Measurements from ENCODE around the gene SPATA20. TPM values are rescaled to one million over a fixed set of nuclear protein-coding genes. Genes with fewer than 3 reads are reported as not detected.

The SPATA20 gene
- total RNA-seq, 1 donor from 2014 or later: 52.3 TPM

GRCh38 chr17:50551433-50551815 is 4.5 kb downstream of the SPATA20 start:
- DNase-seq (no peak), ATAC-seq (ENCODE audit: low read depth) (no peak)
- Mint-ChIP-seq H3K36me3 (ENCODE audit: low read depth) (peaks cover 20% of the 10 kb centered on the region), H3K4me1 (peaks cover 10% of the 10 kb centered on the region), H3K27ac (no peak overlapping the region), H3K27me3 (no peaks in the 10 kb centered on the region), H3K9me3 (no peaks in the 10 kb centered on the region), H3K4me3 (no peak overlapping the region)
- POLR2A ChIA-PET: interaction anchor here (2.1 kb wide), 1 partner anchor 9 kb away, joined by 8 read pairs; the partner anchor contains the start of gene CACNA1G
- CTCF ChIA-PET: interaction anchor here (1.0 to 1.6 kb wide), 3 partner anchors 9 to 75 kb away, joined by 4 to 7 read pairs (median 6); partner anchors contain the start of gene CACNA1G
- intact Hi-C loops (cut with micrococcal nuclease): no loop called here
- TF ChIP-seq, protein P1, sequence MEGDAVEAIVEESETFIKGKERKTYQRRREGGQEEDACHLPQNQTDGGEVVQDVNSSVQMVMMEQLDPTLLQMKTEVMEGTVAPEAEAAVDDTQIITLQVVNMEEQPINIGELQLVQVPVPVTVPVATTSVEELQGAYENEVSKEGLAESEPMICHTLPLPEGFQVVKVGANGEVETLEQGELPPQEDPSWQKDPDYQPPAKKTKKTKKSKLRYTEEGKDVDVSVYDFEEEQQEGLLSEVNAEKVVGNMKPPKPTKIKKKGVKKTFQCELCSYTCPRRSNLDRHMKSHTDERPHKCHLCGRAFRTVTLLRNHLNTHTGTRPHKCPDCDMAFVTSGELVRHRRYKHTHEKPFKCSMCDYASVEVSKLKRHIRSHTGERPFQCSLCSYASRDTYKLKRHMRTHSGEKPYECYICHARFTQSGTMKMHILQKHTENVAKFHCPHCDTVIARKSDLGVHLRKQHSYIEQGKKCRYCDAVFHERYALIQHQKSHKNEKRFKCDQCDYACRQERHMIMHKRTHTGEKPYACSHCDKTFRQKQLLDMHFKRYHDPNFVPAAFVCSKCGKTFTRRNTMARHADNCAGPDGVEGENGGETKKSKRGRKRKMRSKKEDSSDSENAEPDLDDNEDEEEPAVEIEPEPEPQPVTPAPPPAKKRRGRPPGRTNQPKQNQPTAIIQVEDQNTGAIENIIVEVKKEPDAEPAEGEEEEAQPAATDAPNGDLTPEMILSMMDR (IDR thresholded peaks at IDR 0.05): no peak

DNA sequence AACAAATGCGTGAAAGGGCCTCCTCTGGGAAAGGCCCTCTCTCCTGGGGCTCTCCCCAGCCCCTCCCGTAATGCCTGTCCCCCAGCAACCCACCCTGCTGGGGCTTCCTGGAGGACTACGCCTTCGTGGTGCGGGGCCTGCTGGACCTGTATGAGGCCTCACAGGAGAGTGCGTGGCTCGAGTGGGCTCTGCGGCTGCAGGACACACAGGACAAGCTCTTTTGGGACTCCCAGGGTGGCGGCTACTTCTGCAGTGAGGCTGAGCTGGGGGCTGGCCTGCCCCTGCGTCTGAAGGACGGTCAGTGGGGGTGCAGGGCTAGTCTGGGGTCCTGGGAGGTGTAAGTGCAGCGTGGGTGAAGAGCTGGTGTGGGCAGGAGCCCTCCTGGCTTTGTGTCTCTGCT is 4.9 kb downstream of the SPATA20 start:
- H3K27ac Mint-ChIP-seq: no peak overlapping the region
- H3K4me3 Mint-ChIP-seq: no peak overlapping the region
- TF ChIP-seq, protein P1 (IDR thresholded peaks at IDR 0.05): no peak
- H3K27me3 Mint-ChIP-seq: no peaks in the 10 kb centered on the region
- POLR2A ChIA-PET: no interaction called here
- no peaks in the 10 kb centered on the region for H3K9me3 Mint-ChIP-seq
- DNase-seq: no peak
- CTCF ChIA-PET: interaction anchor here (1.5 kb wide), 1 partner anchor 74 kb away, joined by 7 read pairs; no protein-coding TSS in a partner anchor
- H3K36me3 Mint-ChIP-seq (ENCODE audit: low read depth): peaks cover 20% of the 10 kb centered on the region
- intact Hi-C loops (cut with micrococcal nuclease): no loop called here
- H3K4me1 Mint-ChIP-seq: peaks cover 5% of the 10 kb centered on the region
- ATAC-seq (ENCODE audit: low read depth): no peak

DNA sequence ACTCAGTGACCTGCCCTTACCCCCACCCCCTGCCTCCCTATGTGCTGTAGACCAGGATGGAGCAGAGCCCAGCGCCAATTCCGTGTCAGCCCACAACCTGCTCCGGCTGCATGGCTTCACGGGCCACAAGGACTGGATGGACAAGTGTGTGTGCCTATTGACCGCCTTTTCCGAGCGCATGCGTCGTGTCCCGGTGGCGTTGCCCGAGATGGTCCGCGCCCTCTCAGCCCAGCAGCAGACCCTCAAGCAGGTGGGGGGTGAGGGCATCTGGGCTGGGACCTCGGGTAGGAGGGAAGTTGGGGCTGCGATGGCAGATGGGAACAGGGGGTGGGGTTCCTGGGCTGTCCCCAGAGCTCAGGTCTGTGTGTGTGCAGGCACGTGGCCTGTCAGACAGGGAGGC is 7.2 kb downstream of the SPATA20 start:
- no peaks in the 10 kb centered on the region for H3K9me3 Mint-ChIP-seq
- ChIA-PET POLR2A (no interaction called here), CTCF (no interaction called here)
- H3K27me3 Mint-ChIP-seq: peaks cover 10% of the 10 kb centered on the region
- no peak overlapping the region for H3K27ac Mint-ChIP-seq
- TF ChIP-seq, protein P1 (IDR thresholded peaks at IDR 0.05): no peak
- ATAC-seq (ENCODE audit: low read depth) (no peak), DNase-seq (no peak)
- peaks cover 18% of the 10 kb centered on the region for H3K36me3 Mint-ChIP-seq (ENCODE audit: low read depth)
- intact Hi-C loops (cut with micrococcal nuclease): no loop called here
- peaks cover 11% of the 10 kb centered on the region for H3K4me1 Mint-ChIP-seq
- H3K4me3 Mint-ChIP-seq: no peak overlapping the region

DNA sequence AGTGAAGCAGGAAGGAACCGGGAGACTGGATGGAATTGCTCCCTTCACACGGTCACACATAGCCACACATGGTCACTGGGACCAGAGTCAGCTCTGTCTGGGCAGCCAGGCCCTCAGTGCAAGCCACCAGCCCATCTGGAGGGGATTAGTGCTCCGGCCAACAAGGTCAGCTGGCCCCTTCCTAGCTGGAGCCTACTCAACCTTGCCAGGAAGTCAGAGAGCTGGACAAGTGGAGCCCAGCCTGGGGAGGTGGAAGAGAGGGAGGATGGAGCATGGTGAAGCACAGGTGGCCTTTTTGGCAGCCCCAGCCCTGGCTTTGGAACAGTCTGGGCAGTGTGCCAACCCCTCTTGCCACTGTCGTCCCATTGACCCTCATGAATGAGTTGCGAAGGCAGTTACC is 9.8 kb downstream of the SPATA20 start:
- Mint-ChIP-seq H3K27ac (no peak overlapping the region), H3K36me3 (ENCODE audit: low read depth) (peaks cover 12% of the 10 kb centered on the region), H3K9me3 (no peaks in the 10 kb centered on the region), H3K27me3 (peaks cover 10% of the 10 kb centered on the region), H3K4me3 (no peak overlapping the region), H3K4me1 (peaks cover 22% of the 10 kb centered on the region)
- TF ChIP-seq, protein P1 (IDR thresholded peaks at IDR 0.05): no peak
- ChIA-PET CTCF (no interaction called here), POLR2A (no interaction called here)
- intact Hi-C loops (cut with micrococcal nuclease): no loop called here
- ATAC-seq (ENCODE audit: low read depth): no peak
- DNase-seq: no peak

DNA sequence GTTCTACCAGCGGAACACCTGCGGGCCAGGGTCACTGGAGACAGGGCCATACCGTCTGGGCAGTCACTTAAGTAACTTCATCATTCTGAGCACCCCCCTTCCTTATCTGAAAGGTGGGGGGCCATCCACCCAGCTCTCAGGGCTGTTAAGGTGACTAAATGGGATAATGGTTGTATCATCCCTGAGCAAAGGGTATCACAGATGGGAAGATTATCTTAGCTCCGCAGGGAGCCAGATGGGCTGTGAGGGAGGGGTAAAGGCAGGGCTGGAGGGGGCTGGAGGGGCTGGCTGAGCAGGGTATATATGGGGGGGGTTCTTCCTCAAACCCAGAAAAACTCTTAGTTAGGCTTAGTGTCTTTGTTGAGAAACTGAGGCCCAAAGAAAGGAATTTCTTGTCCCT is 10.7 kb downstream of the SPATA20 start:
- no peak for DNase-seq
- Mint-ChIP-seq H3K27me3 (peaks cover 15% of the 10 kb centered on the region), H3K9me3 (no peaks in the 10 kb centered on the region), H3K27ac (no peak overlapping the region), H3K36me3 (ENCODE audit: low read depth) (peaks cover 12% of the 10 kb centered on the region), H3K4me3 (no peak overlapping the region), H3K4me1 (peaks cover 26% of the 10 kb centered on the region)
- POLR2A ChIA-PET: interaction anchor here (1.2 kb wide), 1 partner anchor 10 kb away, joined by 3 read pairs; no protein-coding TSS in a partner anchor
- intact Hi-C loops (cut with micrococcal nuclease): no loop called here
- TF ChIP-seq, protein P1 (IDR thresholded peaks at IDR 0.05): no peak
- CTCF ChIA-PET: no interaction called here
- ATAC-seq (ENCODE audit: low read depth): no peak
